ENCODE data around the gene CPN2. TPM values are rescaled to one million over a fixed set of nuclear protein-coding genes. Genes with fewer than 3 reads are reported as not detected.
A peak's percentile ranks its signal among the peaks of the same experiment; 100 is the strongest.

Gene CPN2
- total and polyA plus RNA-seq, 2 of the 13 experiments (the other 11 are each of a cell fraction or from before 2014, with no cell fraction given), result 26.7 to 27.7 TPM

DNA sequence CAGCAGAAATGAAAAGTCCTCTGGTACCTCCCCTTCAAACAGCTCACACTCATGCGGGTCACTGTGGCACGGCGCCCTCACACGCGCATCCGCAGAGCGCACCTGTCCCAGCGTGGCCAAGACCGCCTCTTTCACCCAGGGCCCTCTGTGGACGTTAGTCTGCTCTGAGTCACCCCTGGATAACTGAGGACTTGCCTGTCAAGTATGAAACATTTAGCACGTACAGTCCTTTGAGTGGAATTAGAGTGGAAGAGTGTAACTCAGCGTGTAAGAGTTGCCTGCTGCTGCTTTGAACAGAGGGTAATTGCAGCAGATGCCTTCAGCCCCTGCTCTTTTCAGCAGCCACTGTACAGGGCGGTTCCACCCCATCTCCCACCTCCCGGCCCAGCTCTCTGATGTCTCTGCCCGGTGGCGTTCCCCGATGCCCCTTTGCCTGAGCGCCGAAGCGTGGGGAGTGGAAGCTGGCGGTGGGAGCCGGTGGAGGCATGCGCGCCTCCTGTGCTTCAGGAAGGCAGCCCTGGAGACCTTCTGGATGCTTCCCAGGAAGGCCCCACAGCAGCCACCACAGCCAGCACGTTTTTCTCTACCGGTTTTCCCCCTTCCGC is 23.0 kb downstream of the CPN2 start (continued):
- TF ChIP-seq, protein P1, sequence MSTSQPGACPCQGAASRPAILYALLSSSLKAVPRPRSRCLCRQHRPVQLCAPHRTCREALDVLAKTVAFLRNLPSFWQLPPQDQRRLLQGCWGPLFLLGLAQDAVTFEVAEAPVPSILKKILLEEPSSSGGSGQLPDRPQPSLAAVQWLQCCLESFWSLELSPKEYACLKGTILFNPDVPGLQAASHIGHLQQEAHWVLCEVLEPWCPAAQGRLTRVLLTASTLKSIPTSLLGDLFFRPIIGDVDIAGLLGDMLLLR (CRISPR knock-in tag; IDR thresholded peaks at IDR 0.05), result no peak
- TF ChIP-seq ZNF343 (CRISPR knock-in tag; IDR thresholded peaks at IDR 0.05) (0 out of 2 replicates have a peak, but pooled peaks have one; percentile 41), MEIS1 (CRISPR knock-in tag; IDR thresholded peaks at IDR 0.05; ENCODE audit: borderline replicate concordance) (0 out of 2 replicates have a peak, but pooled peaks have one; percentile 27)

DNA sequence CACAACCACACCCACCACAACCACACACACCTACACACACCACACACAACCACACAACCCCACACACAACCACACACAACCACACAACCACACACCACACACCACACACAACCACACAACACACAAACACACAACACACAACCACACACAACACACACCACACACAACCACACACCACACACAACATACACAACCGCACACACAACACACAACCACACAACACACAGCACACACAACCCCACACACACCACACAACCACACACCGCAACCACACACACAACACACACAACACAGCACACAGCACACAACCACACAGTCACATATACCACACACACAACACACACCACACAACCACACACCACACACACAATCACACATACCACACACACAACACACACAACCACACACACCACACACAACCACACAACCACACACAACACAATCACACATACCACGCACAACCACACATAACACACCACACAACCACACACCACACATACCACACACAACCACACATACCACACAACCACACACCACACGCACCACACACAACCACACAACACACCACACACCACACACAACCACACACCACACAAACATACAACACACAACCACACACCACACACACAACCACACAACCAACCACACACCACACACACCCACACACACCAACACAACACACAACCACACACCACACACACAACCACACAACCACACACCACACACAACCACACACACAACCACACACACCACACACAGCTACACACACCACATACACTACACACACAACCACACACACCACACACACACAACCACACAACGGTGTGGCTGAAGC is 23.7 kb downstream of the CPN2 start:
- BruUV-seq (replicated peaks), result no TSS peak
- ChIA-PET CTCF (ENCODE audit: low intra/inter-chr PET ratio, low total read pairs) (no interaction called here), POLR2A (no interaction called here)
- Histone ChIP-seq H3K4me3 (replicated peaks in 1 of 3; ENCODE audit: insufficient read depth in 1 of 3, low read depth in 2 of 3, low read length in 3 of 3) (no peak overlapping the region), H3K4me2 (ENCODE audit: low read depth, low read length) (no peak overlapping the region), H3K79me2 (ENCODE audit: insufficient read depth, low read length) (no peaks in the 10 kb centered on the region), H3K27ac (ENCODE audit: extremely low read length, insufficient read depth, low read length) (no peak overlapping the region), H3K9ac (ENCODE audit: insufficient read depth, low read depth, low read length) (no peak overlapping the region), H2AFZ (ENCODE audit: low read length) (no peak overlapping the region), H4K20me1 (ENCODE audit: insufficient read depth, low read length) (no peaks in the 10 kb centered on the region), H3K9me3 (ENCODE audit: low read length) (no peaks in the 10 kb centered on the region), H3K36me3 (replicated peaks in 1 of 2; ENCODE audit: control insufficient read depth in 1 of 2, insufficient read depth in 2 of 2, low read length in 2 of 2) (no peaks in the 10 kb centered on the region), H3K27me3 (ENCODE audit: control insufficient read depth in 1 of 2, insufficient read depth in 2 of 2, low read length in 2 of 2) (no peaks in the 10 kb centered on the region), H3K4me1 (ENCODE audit: insufficient read depth, low read length) (peaks cover 82% of the 10 kb centered on the region)
- DNase-seq (ENCODE audit: low spot score), result no peak
- intact Hi-C loops (cut with micrococcal nuclease; ENCODE audit: unreplicated experiment), result no loop called here
- ATAC-seq, result no peak
- WGBS (ENCODE audit: low lambda C conversion rate), result 91% methylated on average over 5 of the region's 5 CpGs
- in situ Hi-C loops (cut with HindIII; ENCODE audit: extremely low pct_ligation_motif_present, low pct_unique_long_range_greater_than_20kb), result no loop called here
- peak; percentile 64 for FAIRE-seq
- peak; percentile 92; the same call in 1 of the 2 replicates for TF ChIP-seq HDAC6 (IDR thresholded peaks at IDR 0.05; ENCODE audit: low read depth, low read length)
- no peak for TF ChIP-seq KMT2B (CRISPR knock-in tag; IDR thresholded peaks at IDR 0.05)
- TF ChIP-seq, protein P2, sequence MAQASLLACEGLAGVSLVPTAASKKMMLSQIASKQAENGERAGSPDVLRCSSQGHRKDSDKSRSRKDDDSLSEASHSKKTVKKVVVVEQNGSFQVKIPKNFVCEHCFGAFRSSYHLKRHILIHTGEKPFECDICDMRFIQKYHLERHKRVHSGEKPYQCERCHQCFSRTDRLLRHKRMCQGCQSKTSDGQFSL (CRISPR knock-in tag; IDR thresholded peaks at IDR 0.05), result no peak
- 0 out of 2 replicates have a peak, but pooled peaks have one; percentile 81 for TF ChIP-seq ZFYVE20 (CRISPR knock-in tag; IDR thresholded peaks at IDR 0.05; ENCODE audit: borderline replicate concordance, low read depth)
- TF ChIP-seq, protein P3, sequence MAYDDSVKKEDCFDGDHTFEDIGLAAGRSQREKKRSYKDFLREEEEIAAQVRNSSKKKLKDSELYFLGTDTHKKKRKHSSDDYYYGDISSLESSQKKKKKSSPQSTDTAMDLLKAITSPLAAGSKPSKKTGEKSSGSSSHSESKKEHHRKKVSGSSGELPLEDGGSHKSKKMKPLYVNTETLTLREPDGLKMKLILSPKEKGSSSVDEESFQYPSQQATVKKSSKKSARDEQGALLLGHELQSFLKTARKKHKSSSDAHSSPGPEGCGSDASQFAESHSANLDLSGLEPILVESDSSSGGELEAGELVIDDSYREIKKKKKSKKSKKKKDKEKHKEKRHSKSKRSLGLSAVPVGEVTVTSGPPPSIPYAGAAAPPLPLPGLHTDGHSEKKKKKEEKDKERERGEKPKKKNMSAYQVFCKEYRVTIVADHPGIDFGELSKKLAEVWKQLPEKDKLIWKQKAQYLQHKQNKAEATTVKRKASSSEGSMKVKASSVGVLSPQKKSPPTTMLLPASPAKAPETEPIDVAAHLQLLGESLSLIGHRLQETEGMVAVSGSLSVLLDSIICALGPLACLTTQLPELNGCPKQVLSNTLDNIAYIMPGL (CRISPR knock-in tag; IDR thresholded peaks at IDR 0.05; ENCODE audit: borderline replicate concordance in 1 of 2, low read depth in 1 of 2), result 0 out of 4 replicates have a peak, but pooled peaks of 1 of the 2 experiments have one; percentile 33
- TF ChIP-seq KAT7 (CRISPR knock-in tag; IDR thresholded peaks at IDR 0.05; ENCODE audit: borderline replicate concordance), result no peak
- TF ChIP-seq, protein P4, sequence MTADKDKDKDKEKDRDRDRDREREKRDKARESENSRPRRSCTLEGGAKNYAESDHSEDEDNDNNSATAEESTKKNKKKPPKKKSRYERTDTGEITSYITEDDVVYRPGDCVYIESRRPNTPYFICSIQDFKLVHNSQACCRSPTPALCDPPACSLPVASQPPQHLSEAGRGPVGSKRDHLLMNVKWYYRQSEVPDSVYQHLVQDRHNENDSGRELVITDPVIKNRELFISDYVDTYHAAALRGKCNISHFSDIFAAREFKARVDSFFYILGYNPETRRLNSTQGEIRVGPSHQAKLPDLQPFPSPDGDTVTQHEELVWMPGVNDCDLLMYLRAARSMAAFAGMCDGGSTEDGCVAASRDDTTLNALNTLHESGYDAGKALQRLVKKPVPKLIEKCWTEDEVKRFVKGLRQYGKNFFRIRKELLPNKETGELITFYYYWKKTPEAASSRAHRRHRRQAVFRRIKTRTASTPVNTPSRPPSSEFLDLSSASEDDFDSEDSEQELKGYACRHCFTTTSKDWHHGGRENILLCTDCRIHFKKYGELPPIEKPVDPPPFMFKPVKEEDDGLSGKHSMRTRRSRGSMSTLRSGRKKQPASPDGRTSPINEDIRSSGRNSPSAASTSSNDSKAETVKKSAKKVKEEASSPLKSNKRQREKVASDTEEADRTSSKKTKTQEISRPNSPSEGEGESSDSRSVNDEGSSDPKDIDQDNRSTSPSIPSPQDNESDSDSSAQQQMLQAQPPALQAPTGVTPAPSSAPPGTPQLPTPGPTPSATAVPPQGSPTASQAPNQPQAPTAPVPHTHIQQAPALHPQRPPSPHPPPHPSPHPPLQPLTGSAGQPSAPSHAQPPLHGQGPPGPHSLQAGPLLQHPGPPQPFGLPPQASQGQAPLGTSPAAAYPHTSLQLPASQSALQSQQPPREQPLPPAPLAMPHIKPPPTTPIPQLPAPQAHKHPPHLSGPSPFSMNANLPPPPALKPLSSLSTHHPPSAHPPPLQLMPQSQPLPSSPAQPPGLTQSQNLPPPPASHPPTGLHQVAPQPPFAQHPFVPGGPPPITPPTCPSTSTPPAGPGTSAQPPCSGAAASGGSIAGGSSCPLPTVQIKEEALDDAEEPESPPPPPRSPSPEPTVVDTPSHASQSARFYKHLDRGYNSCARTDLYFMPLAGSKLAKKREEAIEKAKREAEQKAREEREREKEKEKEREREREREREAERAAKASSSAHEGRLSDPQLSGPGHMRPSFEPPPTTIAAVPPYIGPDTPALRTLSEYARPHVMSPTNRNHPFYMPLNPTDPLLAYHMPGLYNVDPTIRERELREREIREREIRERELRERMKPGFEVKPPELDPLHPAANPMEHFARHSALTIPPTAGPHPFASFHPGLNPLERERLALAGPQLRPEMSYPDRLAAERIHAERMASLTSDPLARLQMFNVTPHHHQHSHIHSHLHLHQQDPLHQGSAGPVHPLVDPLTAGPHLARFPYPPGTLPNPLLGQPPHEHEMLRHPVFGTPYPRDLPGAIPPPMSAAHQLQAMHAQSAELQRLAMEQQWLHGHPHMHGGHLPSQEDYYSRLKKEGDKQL (CRISPR knock-in tag; IDR thresholded peaks at IDR 0.05; ENCODE audit: low read depth), result no peak
- TF ChIP-seq ZBTB7A (CRISPR knock-in tag; IDR thresholded peaks at IDR 0.05), result 0 out of 2 replicates have a peak, but pooled peaks have one; percentile 24
